B cell (primary cell): ENCODE results near the gene CA11. TPM values are rescaled to one million over a fixed set of nuclear protein-coding genes. Genes with fewer than 3 reads are reported as not detected.

ENCODE experiments used
- ATAC-seq: fragments of 200-7000 bp; cut with Tn5 transposase; one replicate; pipeline ENCODE4 v1.10.0; 2021; ENCODE audit warnings: low read depth, mild to moderate bottlenecking, moderate number of reproducible peaks, moderate library complexity
- CTCF ChIA-PET: fragments of 350-600 bp; sonication (Branson Sonifier 250); formaldehyde crosslinking; loops from one replicate; lab custom pipeline; 2021; ENCODE audit warnings: antibody characterized with exemption, inconsistent platforms; lab: Charles Lee
- POLR2A ChIA-PET: fragments of 350-600 bp; sonication (Branson Sonifier 250); formaldehyde crosslinking; loops from one replicate; lab custom pipeline; 2021; ENCODE audit warnings: antibody characterized with exemption; lab: Charles Lee
- DNase-seq: peaks from one replicate; pipeline ENCODE4 v3.0.0; 2013
- H2AFZ ChIP-seq: 2 replicates; pipeline ENCODE4 v1.6.1; 2012; ENCODE audit warnings: mild to moderate bottlenecking, low read depth, low read length; ENCODE audit not compliant: insufficient read depth, poor library complexity, severe bottlenecking
- H3K27ac ChIP-seq, 2 donors: 1 replicate in 1 of 2; 2 replicates in 1 of 2; pipeline ENCODE4 v1.5.1; 2012 to 2013; ENCODE audit warnings: low read length in 2 of 2, mild to moderate bottlenecking in 2 of 2, moderate library complexity in 1 of 2
- H3K27me3 ChIP-seq, 4 experiments: fragments of 200-600 bp in 1 of 4; sonication (generic) in 1 of 4; replicated peaks in 1 of 4; 1 replicate in 2 of 4; 2 replicates in 2 of 4; pipeline versions ENCODE4 v1.6.1 to v1.7.0; 2013 to 2016; ENCODE audit warnings: low read length in 3 of 4, mild to moderate bottlenecking in 2 of 4, mixed read lengths in 1 of 4, moderate library complexity in 1 of 4; ENCODE audit not compliant: insufficient read depth in 4 of 4, control insufficient read depth in 3 of 4; ENCODE audit errors: control extremely low read depth in 1 of 4
- H3K36me3 ChIP-seq, 2 experiments: replicated peaks in 1 of 2; 1 replicate in 1 of 2; 2 replicates in 1 of 2; pipeline versions ENCODE4 v1.6.1 to v1.7.1; 2013; ENCODE audit warnings: low read length in 1 of 2; ENCODE audit not compliant: insufficient read depth in 2 of 2, control insufficient read depth in 1 of 2; ENCODE audit errors: control extremely low read depth in 1 of 2, extremely low read depth in 1 of 2
- H3K4me1 ChIP-seq, 2 donors: fragments of 200-600 bp in 1 of 2; sonication (generic) in 1 of 2; 1 replicate in 1 of 2; 2 replicates in 1 of 2; pipeline versions ENCODE4 v1.5.1 to v1.6.1; 2013 to 2017; ENCODE audit warnings: low read length in 2 of 2; ENCODE audit not compliant: control insufficient read depth in 2 of 2, insufficient read depth in 2 of 2
- H3K4me2 ChIP-seq: replicated peaks from 2 replicates; pipeline ENCODE3; 2012; ENCODE audit warnings: mild to moderate bottlenecking, low read depth, low read length; ENCODE audit not compliant: poor library complexity, severe bottlenecking
- H3K4me3 ChIP-seq, 5 experiments: fragments of 200-600 bp in 1 of 5; sonication (generic) in 1 of 5; 1 replicate in 3 of 5; 2 replicates in 2 of 5; pipeline versions ENCODE4 v1.5.1 to v1.7.0; 2011 to 2016; ENCODE audit warnings: low read length in 4 of 5, mild to moderate bottlenecking in 4 of 5, low read depth in 2 of 5, control low read depth in 1 of 5, moderate library complexity in 1 of 5; ENCODE audit not compliant: insufficient read depth in 1 of 5; ENCODE audit errors: control extremely low read depth in 1 of 5, extremely low read depth in 1 of 5
- H3K79me2 ChIP-seq: fragments of 200-600 bp; sonication (generic); one replicate; pipeline ENCODE4 v1.6.0; 2016; ENCODE audit warnings: low read length; ENCODE audit not compliant: control insufficient read depth, insufficient read depth
- H3K9ac ChIP-seq: fragments of 200-600 bp; sonication (generic); 2 replicates; pipeline ENCODE4 v1.6.1; 2017; ENCODE audit warnings: mild to moderate bottlenecking, low read length, moderate library complexity
- H3K9me3 ChIP-seq, 3 donors: one replicate each; pipeline versions ENCODE4 v1.6.1 to v1.7.1; 2013; ENCODE audit warnings: low read length in 2 of 3; ENCODE audit not compliant: control insufficient read depth in 2 of 3, insufficient read depth in 1 of 3; ENCODE audit errors: control extremely low read depth in 1 of 3
- H4K20me1 ChIP-seq: 2 replicates; pipeline ENCODE4 v1.6.0; 2012; ENCODE audit warnings: mild to moderate bottlenecking, low read length; ENCODE audit not compliant: insufficient read depth, control insufficient read depth, poor library complexity, severe bottlenecking
- H3K27ac Mint-ChIP-seq: one replicate; pipeline ENCODE4 v1.8.0; 2021; ENCODE audit warnings: mixed read lengths
- H3K27me3 Mint-ChIP-seq: one replicate; pipeline ENCODE4 v1.8.0; 2021; ENCODE audit warnings: mixed read lengths
- H3K4me1 Mint-ChIP-seq: one replicate; pipeline ENCODE4 v1.8.0; 2021; ENCODE audit warnings: mixed read lengths
- H3K4me3 Mint-ChIP-seq: one replicate; pipeline ENCODE4 v1.8.0; 2021; ENCODE audit warnings: mixed read lengths
- H3K9me3 Mint-ChIP-seq: one replicate; pipeline ENCODE4 v1.8.0; 2022; ENCODE audit warnings: mixed read lengths; ENCODE audit not compliant: insufficient read depth
- CTCF ChIP-seq: fragments of 200-600 bp; IDR thresholded peaks from one replicate; pipeline ENCODE4 v1.8.0; 2022; ENCODE audit warnings: antibody characterized with exemption, mild to moderate bottlenecking
- EZH2 ChIP-seq: IDR thresholded peaks from 2 replicates; pipeline ENCODE4 v1.6.1; 2012; ENCODE audit warnings: borderline replicate concordance, low read depth, mild to moderate bottlenecking, moderate library complexity, low read length; ENCODE audit not compliant: insufficient read depth, poor library complexity, severe bottlenecking
- WGBS: methylation state at CpG from one replicate; pipeline ENCODE4 v1.1.5; 2013; ENCODE audit warnings: missing lambda C conversion rate; ENCODE audit not compliant: insufficient coverage; 5-methylcytosine and 5-hydroxymethylcytosine counted together
- intact Hi-C: fragments of 100-400 bp; cut with micrococcal nuclease; formaldehyde crosslinking; loops from one replicate; pipeline ENCODE4 v1.10.0; 2022
- polyA plus RNA-seq: library from polyadenylated mRNA; depleted of rRNA; stranded (reverse); fragments of >200 nt; gene quantifications from 2 replicates; pipeline ENCODE4 v1.2.3, GENCODE V29; 2012
- total RNA-seq, 2 donors: library from RNA; stranded (reverse); fragments of 120-200 nt in 1 of 2; gene quantifications; 1 replicate in 1 of 2; 2 replicates in 1 of 2; pipeline versions ENCODE4 v1.2.3 to v1.2.4, GENCODE V29; 2013 to 2022

Gene CA11
- total and polyA plus RNA-seq, 2 donors (not counting 1 experiment from before 2014, with no cell fraction given), result 6.5 to 27.7 TPM

DNA sequence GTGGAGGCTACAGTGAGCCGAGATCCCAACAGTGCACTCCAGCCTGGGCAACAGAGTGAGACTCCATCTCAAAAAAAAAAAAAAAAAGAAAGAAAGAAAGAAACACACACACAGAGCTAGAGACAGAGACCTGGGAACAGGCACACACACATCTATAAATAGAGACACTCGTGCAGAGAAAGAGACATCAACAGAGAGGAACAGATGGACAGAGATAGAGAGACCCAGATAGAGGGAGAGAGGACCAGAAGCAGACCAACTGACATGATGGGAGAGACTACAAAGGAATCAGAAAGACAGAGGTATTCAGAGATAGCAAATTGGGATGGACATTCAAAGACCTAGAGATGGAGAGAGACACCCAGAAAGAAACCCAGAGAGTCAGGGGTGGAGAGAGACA lies 2.1 kb upstream of the CA11 start:
- no peak overlapping the region for H2AFZ ChIP-seq
- no CpG with 5 or more reads among the region's 2 CpGs for WGBS
- no peaks in the 10 kb centered on the region for H4K20me1 ChIP-seq
- intact Hi-C loops, result no loop called here
- H3K4me3 ChIP-seq, result no peak overlapping the region
- H3K9me3 ChIP-seq, result peaks cover 0 to 8% (median 0%) of the 10 kb centered on the region in 3 donors
- H3K27ac Mint-ChIP-seq, result peak overlapping the region; percentile 87
- ChIA-PET CTCF (interaction anchor here (0.7 to 2.7 kb wide), 6 partner anchors 14 to 629 kb away, joined by 3 to 20 read pairs (median 4); no protein-coding TSS in a partner anchor), POLR2A (interaction anchor here (0.6 to 1.2 kb wide), 4 partner anchors 10 to 317 kb away, joined by 5 to 12 read pairs (median 8); partner anchors contain the start of gene FTL)
- no peaks in the 10 kb centered on the region for H3K36me3 ChIP-seq
- H3K9me3 Mint-ChIP-seq, result no peaks in the 10 kb centered on the region
- no peaks in the 10 kb centered on the region for H3K27me3 Mint-ChIP-seq
- H3K27ac ChIP-seq, result peak overlapping the region in 1 of 2 donors; percentile 48
- H3K27me3 ChIP-seq, result no peaks in the 10 kb centered on the region
- H3K79me2 ChIP-seq, result peaks cover 26% of the 10 kb centered on the region
- peaks cover 52% of the 10 kb centered on the region for H3K4me1 Mint-ChIP-seq
- H3K9ac ChIP-seq, result no peak overlapping the region
- ATAC-seq (no peak), DNase-seq (no peak)
- peak overlapping the region; percentile 59 for H3K4me3 Mint-ChIP-seq
- H3K4me2 ChIP-seq, result no peak overlapping the region
- TF ChIP-seq EZH2 (no peak), CTCF (no peak)
- H3K4me1 ChIP-seq, result peaks cover 23 to 48% of the 10 kb centered on the region in 2 donors

DNA sequence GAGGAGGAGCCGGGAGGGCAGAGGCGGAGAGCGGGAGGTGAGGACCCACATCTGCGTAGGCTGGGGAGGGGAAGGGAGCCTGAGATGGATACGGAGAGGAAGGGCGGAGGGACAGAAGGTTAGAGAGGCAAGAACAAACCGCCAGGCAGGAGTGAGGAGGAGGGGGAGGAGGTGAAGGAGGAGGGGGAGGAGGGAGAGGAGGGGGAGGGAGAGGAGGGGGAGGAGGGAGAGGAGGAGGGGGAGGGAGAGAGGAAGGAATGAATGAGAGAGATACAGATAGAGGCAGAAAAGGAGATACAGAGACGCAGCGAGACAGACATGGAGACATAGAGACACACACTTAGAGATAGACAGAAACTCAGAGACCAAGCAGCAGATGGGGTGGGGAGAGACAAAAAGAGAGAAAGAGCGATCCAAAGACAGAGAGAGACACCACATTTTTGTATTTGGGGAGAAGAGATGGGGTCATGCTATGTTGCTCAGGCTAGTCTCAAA lies 782 bp upstream of the CA11 start:
- no peak for ATAC-seq
- peak overlapping the region; percentile 74 to 80 for H3K27ac ChIP-seq

More for the DNA sequence above, 782 bp upstream of the CA11 start:
- POLR2A ChIA-PET, result interaction anchor here (0.6 to 2.4 kb wide), 8 partner anchors 9 to 347 kb away, joined by 3 to 22 read pairs (median 8); partner anchors contain the start of genes DBP, GYS1, RPL18 and RUVBL2
- intact Hi-C loops, result loop anchor here (1.0 to 2.0 kb wide), 9 partner anchors 8 to 319 kb away; partner anchors contain the start of gene FTL
- no peaks in the 10 kb centered on the region for H3K9me3 Mint-ChIP-seq
- peak overlapping the region; percentile 99 for H3K4me2 ChIP-seq
- peak; percentile 46 for DNase-seq
- no peaks in the 10 kb centered on the region for H3K27me3 Mint-ChIP-seq
- peaks cover 23 to 45% of the 10 kb centered on the region in 2 donors for H3K4me1 ChIP-seq
- H3K27me3 ChIP-seq, result no peaks in the 10 kb centered on the region
- CTCF ChIA-PET, result interaction anchor here (1.0 to 3.5 kb wide), 9 partner anchors 10 to 324 kb away, joined by 3 to 51 read pairs (median 9); partner anchors contain the start of gene DBP
- H3K36me3 ChIP-seq, result no peaks in the 10 kb centered on the region
- 0% methylated on average over 5 of the region's 10 CpGs for WGBS
- H3K4me1 Mint-ChIP-seq, result peaks cover 49% of the 10 kb centered on the region
- peak overlapping the region; percentile 87 for H3K9ac ChIP-seq
- H4K20me1 ChIP-seq, result no peaks in the 10 kb centered on the region
- H3K9me3 ChIP-seq, result peaks cover 0 to 8% (median 0%) of the 10 kb centered on the region in 3 donors
- TF ChIP-seq CTCF (no peak), EZH2 (no peak)
- H3K27ac Mint-ChIP-seq, result peak overlapping the region; percentile 92
- peak overlapping the region; percentile 96 for H3K4me3 Mint-ChIP-seq
- H3K4me3 ChIP-seq, result peak overlapping the region in 4 of 5 experiments; percentile 53 to 95 (median 76)
- H2AFZ ChIP-seq, result peak overlapping the region; percentile 97
- peaks cover 38% of the 10 kb centered on the region for H3K79me2 ChIP-seq
